ENCODE data around the gene KRTAP10-2. TPM values are rescaled to one million over a fixed set of nuclear protein-coding genes. Genes with fewer than 3 reads are reported as not detected.
"Not testable (repeated sequence)": the region's sequence is repeated elsewhere in the genome, so short reads cannot be mapped to it uniquely, and the experiment has no call there.

KRTAP10-2 gene
- total RNA-seq, 4 donors from 2014 or later, result 0.76 to 11.1 (median 10.1) TPM; not detected in 1

GRCh38 chr21:44506279-44507255 is 44.7 kb downstream of the KRTAP10-2 start:
- no peak for DNase-seq (ENCODE audit: low spot score in 2 of 2)
- no peak overlapping the region for H3K27ac ChIP-seq
- 84% methylated on average over 31 of the region's 44 CpGs for WGBS
- H3K4me1 ChIP-seq, result peaks cover 19% of the 10 kb centered on the region
- H3K27me3 ChIP-seq, result peaks cover 38% of the 10 kb centered on the region
- H3K36me3 ChIP-seq, result no peaks in the 10 kb centered on the region
- no peak overlapping the region for H3K4me3 ChIP-seq
- H3K9me3 ChIP-seq, result no peaks in the 10 kb centered on the region
- TF ChIP-seq EP300 (IDR thresholded peaks at IDR 0.05) (no peak), CTCF (IDR thresholded peaks at IDR 0.05) (no peak), POLR2AphosphoS5 (IDR thresholded peaks at IDR 0.05) (no peak), POLR2A (IDR thresholded peaks at IDR 0.05) (no peak)

- 75% methylated on average over 10 of the region's 16 CpGs for WGBS
- H3K27ac ChIP-seq, result no peak overlapping the region
- H3K9me3 ChIP-seq, result no peaks in the 10 kb centered on the region
- no peak for TF ChIP-seq EP300 (IDR thresholded peaks at IDR 0.05)
- TF ChIP-seq CTCF (IDR thresholded peaks at IDR 0.05), result no peak
- TF ChIP-seq POLR2A (IDR thresholded peaks at IDR 0.05), result no peak
- TF ChIP-seq POLR2AphosphoS5 (IDR thresholded peaks at IDR 0.05), result no peak
- DNase-seq (ENCODE audit: low spot score in 2 of 2), result no peak
- H3K36me3 ChIP-seq, result no peaks in the 10 kb centered on the region
- H3K4me1 ChIP-seq, result peaks cover 16% of the 10 kb centered on the region
- H3K4me3 ChIP-seq, result no peak overlapping the region
- peaks cover 36% of the 10 kb centered on the region for H3K27me3 ChIP-seq
These were observed 45.5 kb downstream of the KRTAP10-2 start for GRCh38 chr21:44505673-44506278.

GRCh38 chr21:44503901-44504399 is 47.4 kb downstream of the KRTAP10-2 start:
- 60% methylated on average over 20 of the region's 20 CpGs for WGBS
- no peak for DNase-seq (ENCODE audit: low spot score in 2 of 2)
- no peak overlapping the region for H3K27ac ChIP-seq
- no peaks in the 10 kb centered on the region for H3K9me3 ChIP-seq
- H3K4me1 ChIP-seq, result no peaks in the 10 kb centered on the region
- no peaks in the 10 kb centered on the region for H3K36me3 ChIP-seq
- peaks cover 29% of the 10 kb centered on the region for H3K27me3 ChIP-seq
- TF ChIP-seq POLR2AphosphoS5 (IDR thresholded peaks at IDR 0.05) (no peak), EP300 (IDR thresholded peaks at IDR 0.05) (no peak), POLR2A (IDR thresholded peaks at IDR 0.05) (no peak), CTCF (IDR thresholded peaks at IDR 0.05) (no peak)
- H3K4me3 ChIP-seq, result no peak overlapping the region

- H3K27me3 ChIP-seq, result peaks cover 22% of the 10 kb centered on the region
- WGBS, result 84% methylated on average over 41 of the region's 44 CpGs
- not testable (repeated sequence) for H3K36me3 ChIP-seq; H3K4me3 ChIP-seq; DNase-seq (ENCODE audit: low spot score in 2 of 2); H3K4me1 ChIP-seq; H3K27ac ChIP-seq; H3K9me3 ChIP-seq
These were observed 48.1 kb downstream of the KRTAP10-2 start for GRCh38 chr21:44503006-44503889.

GRCh38 chr21:44502171-44502958 is 48.9 kb downstream of the KRTAP10-2 start:
- H3K4me3 ChIP-seq, result no peak overlapping the region
- no peaks in the 10 kb centered on the region for H3K36me3 ChIP-seq
- H3K27ac ChIP-seq, result no peak overlapping the region
- H3K9me3 ChIP-seq, result no peaks in the 10 kb centered on the region
- TF ChIP-seq CTCF (IDR thresholded peaks at IDR 0.05) (no peak), EP300 (IDR thresholded peaks at IDR 0.05) (no peak), POLR2AphosphoS5 (IDR thresholded peaks at IDR 0.05) (no peak), POLR2A (IDR thresholded peaks at IDR 0.05) (no peak)
- peaks cover 22% of the 10 kb centered on the region for H3K27me3 ChIP-seq
- no peak for DNase-seq (ENCODE audit: low spot score in 2 of 2)
- 90% methylated on average over 25 of the region's 27 CpGs for WGBS
- peaks cover 5% of the 10 kb centered on the region for H3K4me1 ChIP-seq
